Right ventricle myocardium superior (tissue), 1 donor: ENCODE measurements around the gene ZNF41. TPM values are rescaled to one million over a fixed set of nuclear protein-coding genes. Genes with fewer than 3 reads are reported as not detected.
"Not testable (repeated sequence)": the region's sequence is repeated elsewhere in the genome, so short reads cannot be mapped to it uniquely, and the experiment has no call there.

Source experiments
- ATAC-seq: fragments of 200-7000 bp; cut with Tn5 transposase; one replicate; pipeline ENCODE4 v1.9.1; 2020; ENCODE audit warnings: mild to moderate bottlenecking; ENCODE audit not compliant: poor library complexity
- DNase-seq: peaks from one replicate; pipeline ENCODE4 v3.0.0-alpha.2; 2020
- intact Hi-C: fragments of 100-400 bp; cut with DNase I; formaldehyde crosslinking; loops from one replicate; pipeline ENCODE4 v1.11.2; 2022
- total RNA-seq: library from RNA; stranded (reverse); fragmentation: NEBNext Ultra II Directional; extraction: Animal tissue kit (Norgen Biotek cat#: 25700); gene quantifications from one replicate; pipeline ENCODE4 v1.2.1, GENCODE V29; 2021
- donor health status: DM: no; HTN: yes; CAD: no; lungs with severe emphysema.

The ZNF41 gene
- total RNA-seq, 1 donor from 2014 or later, result 12.8 TPM

DNA sequence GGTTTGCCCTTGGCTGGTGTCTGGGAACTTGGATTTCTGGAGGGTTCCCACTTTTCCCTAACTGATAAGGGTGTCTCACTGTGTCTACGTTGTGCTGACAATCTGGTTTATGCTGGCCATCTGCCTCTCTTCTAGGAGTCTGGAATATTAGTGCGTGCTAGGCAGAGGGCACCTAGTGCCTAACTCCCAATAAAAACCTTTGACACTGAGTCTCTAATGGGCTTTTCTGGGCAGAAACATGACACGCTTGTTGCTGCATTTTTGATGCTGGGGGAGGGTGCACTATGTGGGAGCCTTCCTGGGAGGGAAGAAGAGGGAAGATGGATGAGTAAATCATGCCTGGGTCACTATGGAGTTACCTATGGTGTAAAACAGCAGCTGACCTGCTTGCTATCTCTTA lies 16.3 kb upstream of the ZNF41 start:
- ATAC-seq (no peak), DNase-seq (no peak)
- intact Hi-C loops, result no loop called here

GRCh38 chrX:47498411-47498810 lies 15.4 kb upstream of the ZNF41 start:
- DNase-seq (no peak), ATAC-seq (no peak)
- intact Hi-C loops, result no loop called here

GRCh38 chrX:47497271-47497888 lies 14.4 kb upstream of the ZNF41 start:
- intact Hi-C loops, result no loop called here
- no peak for DNase-seq
- ATAC-seq, result no peak

DNA sequence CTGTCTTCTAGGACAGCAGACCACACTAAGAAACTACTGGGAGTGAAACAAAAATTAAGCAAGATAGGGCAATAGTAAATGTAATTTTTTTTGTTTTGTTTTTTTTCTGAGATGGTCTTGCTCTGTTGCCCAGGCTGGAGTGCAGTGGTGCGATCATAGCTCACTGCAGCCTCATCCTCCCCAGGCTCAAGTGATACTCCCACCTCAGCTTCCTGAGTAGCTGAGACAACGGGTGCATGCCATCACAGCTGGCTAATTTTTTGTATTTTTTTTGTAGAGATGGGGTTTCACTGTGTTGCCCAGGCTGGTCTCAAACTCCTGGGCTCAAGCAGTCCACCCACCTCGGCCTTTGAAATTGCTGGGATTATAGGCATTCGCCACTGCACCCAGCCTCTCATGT lies 9.1 kb upstream of the ZNF41 start:
- intact Hi-C loops, ATAC-seq, DNase-seq: not testable (repeated sequence)

GRCh38 chrX:47489507-47490275 lies 6.7 kb upstream of the ZNF41 start:
- ATAC-seq (peak; percentile 89), DNase-seq (peak; percentile 56)
- intact Hi-C loops, result no loop called here

GRCh38 chrX:47484885-47485284 lies 1.9 kb upstream of the ZNF41 start:
- ATAC-seq, result no peak
- intact Hi-C loops, result no loop called here
- no peak for DNase-seq

GRCh38 chrX:47483306-47484268 lies 565 bp upstream of the ZNF41 start:
- intact Hi-C loops, result no loop called here
- DNase-seq (peak; percentile 46), ATAC-seq (peak; percentile 10)

GRCh38 chrX:47482065-47482511 lies 934 bp downstream of the ZNF41 start:
- intact Hi-C loops, result no loop called here
- ATAC-seq (no peak), DNase-seq (no peak)

DNA sequence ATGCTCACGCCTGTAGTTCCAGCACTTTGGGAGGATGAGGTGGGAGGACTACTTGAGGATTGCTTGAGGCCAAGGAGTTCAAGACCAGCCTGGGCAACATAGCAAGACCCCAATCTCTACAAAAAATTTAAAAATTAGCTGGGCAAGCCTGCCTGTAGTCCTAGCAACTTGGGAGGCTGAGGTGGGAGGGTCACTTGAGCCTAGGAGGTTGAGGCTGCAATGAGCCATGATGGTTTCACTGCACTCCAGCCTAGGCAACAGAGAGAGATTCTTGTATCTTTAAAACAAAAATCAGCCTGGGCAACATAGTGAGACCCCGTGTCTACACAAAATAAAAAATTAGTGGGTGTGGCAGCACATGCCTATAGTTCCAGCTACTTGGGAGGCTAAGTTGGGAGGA lies 1.9 kb downstream of the ZNF41 start:
- ATAC-seq (no peak), DNase-seq (no peak)
- intact Hi-C loops, result no loop called here

- intact Hi-C loops, result no loop called here
- DNase-seq, result no peak
- no peak for ATAC-seq
Measured at GRCh38 chrX:47480576-47480975, 2.4 kb downstream of the ZNF41 start.

GRCh38 chrX:47475476-47475875 lies 7.5 kb downstream of the ZNF41 start:
- DNase-seq, result no peak
- ATAC-seq, result no peak
- intact Hi-C loops, result no loop called here

DNA sequence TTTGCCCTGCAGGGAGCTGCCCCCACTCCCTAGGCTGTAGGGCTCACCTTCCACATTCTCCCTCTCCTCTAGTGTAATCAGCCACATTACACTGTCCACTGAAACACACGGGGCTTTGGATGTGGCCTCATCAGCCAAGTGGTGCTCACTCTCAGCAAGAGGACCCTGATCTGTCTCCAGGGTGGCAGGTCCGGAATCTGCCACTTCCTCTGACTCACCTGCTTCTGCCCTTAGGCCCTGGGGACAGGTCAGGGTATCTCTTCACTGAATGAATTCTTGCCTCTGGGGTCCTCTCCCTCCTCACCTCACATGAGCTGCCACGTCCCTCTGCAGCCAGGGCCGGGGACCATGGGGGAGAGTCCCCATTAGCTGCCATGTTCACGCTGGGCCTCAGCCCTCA lies 15.9 kb downstream of the ZNF41 start:
- DNase-seq (no peak), ATAC-seq (no peak)
- intact Hi-C loops, result no loop called here

DNA sequence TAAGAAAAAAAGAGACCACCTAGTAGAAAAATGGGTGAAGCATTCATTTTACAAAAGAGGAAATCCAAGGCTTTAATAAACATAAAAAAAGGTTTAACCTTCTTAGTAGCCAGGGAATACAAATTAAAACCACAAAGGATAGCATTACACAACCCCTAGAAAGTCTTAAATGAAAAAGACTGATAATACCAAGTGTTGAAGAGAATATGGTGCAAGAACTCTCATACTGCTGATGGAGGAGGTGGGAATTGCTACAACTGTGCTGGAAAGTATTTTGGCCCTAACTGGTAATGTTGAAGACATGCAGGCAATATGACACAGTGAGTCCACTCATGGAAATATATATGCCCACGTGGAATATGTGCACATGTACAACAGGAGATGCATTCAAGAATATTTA lies 22.5 kb downstream of the ZNF41 start:
- ATAC-seq (no peak), DNase-seq (no peak)
- intact Hi-C loops, result no loop called here

GRCh38 chrX:47458528-47458927 lies 24.5 kb downstream of the ZNF41 start:
- no peak for DNase-seq
- intact Hi-C loops, result no loop called here

DNA sequence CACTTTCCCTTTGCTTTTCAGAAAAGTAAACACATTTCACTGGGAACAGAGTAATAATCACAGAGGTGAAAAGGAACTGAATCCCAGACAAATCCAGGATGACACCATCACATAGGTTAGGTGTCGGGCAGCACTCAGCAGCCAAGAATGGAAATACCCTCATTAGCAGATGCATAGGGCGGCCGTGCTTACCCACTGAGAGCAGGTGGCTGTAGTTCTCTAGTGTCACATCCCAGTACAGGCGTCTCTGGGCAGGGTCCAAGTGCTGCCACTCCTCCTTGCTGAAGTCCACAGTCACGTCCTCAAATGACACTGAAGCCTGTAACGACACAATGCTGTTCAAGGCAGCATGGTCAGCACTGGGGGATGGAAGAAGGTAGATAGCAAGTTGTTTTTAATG lies 26.9 kb downstream of the ZNF41 start:
- ATAC-seq (peak; percentile 69), DNase-seq (peak; percentile 44)
- intact Hi-C loops, result no loop called here

More at GRCh38 chrX:47458528-47458927, 24.5 kb downstream of the ZNF41 start:
- ATAC-seq, result no peak

DNA sequence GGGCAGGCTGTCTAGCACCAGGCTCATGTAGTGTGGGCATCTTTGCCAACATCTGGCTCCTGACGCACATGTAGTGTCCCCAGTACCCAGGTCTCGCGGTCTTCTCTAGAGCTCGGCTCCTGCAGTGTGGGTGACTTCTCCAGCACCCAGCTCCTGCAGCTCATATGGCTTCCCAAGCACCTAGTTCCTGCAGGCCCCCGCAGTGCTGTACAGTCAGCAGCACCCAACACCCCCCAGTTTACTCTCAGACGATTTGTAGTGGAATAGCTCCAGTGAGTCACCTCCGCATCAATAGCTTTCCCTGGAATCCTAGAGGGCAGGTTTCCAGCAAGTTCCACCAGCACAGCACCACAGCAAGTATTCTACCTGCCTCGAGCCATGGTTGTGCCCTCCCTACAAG lies 30.9 kb downstream of the ZNF41 start:
- no peak for ATAC-seq
- no peak for DNase-seq
- intact Hi-C loops, result no loop called here

DNA sequence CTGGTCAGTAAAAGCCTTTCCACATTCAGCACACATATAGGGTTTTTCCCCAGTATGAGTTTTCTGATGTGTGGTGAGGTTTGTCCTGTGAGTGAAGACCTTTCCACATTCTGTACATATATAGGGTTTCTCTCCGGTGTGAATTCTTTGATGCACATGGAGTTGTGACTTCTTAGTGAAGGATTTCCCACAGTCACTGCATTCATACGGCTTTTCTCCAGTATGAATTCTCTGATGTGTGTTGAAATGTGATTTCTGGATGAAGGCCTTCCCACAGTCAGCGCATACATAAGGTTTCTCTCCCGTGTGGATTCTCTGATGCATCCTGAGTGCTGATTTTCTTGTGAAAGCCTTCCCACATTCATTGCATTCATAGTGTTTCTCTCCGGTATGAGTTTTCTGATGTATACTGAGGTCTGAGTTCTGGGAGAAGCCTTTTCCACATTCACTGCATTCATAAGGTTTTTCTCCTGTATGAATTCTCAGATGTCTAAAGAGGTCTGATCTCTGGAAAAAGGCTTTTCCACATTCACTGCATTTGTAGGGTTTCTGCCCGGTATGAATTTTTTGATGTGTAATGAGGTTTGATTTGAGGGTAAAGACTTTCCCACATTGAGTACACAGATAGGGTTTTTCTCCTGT lies 34.7 kb downstream of the ZNF41 start:
- DNase-seq (no peak), ATAC-seq (no peak)
- intact Hi-C loops, result no loop called here

DNA sequence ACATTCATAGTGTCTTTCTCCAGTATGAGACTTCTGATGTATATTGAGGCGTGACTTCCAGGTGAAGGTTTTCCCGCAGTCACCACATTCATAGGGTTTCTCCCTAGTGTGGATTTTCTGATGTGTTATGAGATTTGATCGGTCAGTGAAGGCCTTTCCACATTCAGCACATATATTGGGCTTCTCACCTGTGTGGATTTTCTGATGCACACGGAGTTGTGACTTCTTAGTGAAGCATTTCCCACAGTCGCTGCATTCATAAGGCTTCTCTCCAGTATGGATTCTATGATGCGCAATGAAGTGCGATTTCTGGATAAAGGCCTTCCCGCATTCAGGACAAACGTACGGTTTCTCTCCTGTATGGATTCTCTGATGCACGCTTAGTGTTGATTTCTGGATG lies 35.4 kb downstream of the ZNF41 start:
- ATAC-seq, result no peak
- intact Hi-C loops, result no loop called here
- no peak for DNase-seq

DNA sequence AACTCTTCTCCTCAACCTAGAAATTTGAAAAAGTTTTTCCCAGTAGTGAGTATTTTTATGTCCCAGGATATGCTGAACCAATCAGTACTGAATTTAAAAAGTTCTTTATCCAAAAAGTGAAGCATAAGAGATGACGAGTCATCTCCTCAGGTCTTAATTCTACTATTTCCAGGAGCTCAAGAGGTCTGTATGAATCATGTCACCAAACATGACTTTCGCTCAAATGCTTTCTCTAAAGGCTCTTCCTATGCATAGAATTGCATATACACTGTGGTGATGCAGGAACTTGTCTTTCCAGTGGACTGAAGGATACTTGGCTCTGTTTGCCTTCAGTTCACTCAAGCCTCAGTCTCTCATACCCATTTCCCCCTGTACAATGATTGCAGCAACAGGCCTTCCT lies 36.1 kb downstream of the ZNF41 start:
- ATAC-seq, result no peak
- intact Hi-C loops, result no loop called here
- no peak for DNase-seq
